NCI-H69 (cell line): Measurements from ENCODE around the gene BMP2K.
"Not testable (repeated sequence)": the region's sequence is repeated elsewhere in the genome, so short reads cannot be mapped to it uniquely, and the experiment has no call there.

Experiments used
- DNase-seq: peaks from one replicate; lab custom pipeline; 2025; lab: John Stamatoyannopoulos, UW

The BMP2K gene

DNA sequence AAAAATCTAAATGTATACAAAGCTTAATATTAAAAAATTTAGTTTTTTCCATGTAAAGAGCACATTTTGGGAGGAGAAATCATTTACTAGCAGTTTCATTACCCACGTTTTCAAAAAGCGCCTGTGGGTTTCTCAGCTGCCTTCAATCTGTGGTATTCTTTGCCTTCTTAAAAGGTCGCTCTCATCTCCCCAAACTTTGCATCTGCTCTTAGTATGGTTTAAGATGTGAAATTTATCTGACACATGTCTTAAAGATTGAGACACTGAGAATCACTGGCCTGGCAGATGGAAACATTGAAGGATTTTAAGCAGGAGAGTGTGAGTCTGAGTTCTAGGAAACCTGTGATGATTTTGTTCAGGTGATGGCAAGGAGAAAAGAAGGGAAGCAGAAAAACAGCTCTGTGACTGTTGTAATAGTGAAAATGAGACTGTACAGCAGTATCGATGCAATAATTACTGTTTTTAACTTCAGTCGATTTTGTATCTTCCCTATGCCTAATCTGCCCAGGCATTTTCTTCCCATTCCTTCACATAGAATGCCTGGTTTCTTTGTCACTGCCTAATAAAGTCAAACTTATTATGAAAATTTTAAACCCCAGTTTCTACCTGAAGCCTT, 87.2 kb downstream of the BMP2K start:
- no peak for DNase-seq

GRCh38 chr4:78863991-78864390, 87.8 kb downstream of the BMP2K start:
- no peak for DNase-seq

DNA sequence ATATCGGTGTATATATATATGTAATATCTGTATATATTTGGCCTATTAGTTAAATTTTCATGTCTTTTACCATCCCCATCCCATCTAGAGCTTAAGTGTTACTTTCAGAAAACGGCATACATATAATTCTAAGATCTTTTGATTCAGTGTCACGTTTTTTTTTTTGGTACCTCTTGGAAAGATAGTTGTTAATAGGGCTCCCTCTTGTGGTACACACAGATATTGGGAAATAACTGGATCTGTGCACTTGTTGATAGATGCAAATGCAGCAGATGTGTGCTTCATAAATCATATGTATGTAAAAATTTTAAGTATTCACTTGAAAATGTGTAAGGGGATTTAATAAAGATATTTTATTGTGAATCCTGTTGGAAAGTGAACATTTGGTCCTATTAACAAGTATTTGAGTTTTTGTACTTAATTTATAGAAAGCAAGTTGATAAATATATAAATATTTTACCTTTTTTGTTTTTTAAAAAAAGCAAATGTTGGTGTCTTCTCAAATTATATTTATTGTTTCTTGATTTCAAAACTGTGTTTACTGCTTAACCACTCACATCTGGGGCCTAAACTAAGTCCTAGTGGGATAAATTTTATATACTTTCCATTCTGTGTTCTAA, 88.4 kb downstream of the BMP2K start:
- peak; percentile 72 for DNase-seq

GRCh38 chr4:78865451-78865850, 89.3 kb downstream of the BMP2K start:
- no peak for DNase-seq

GRCh38 chr4:78868712-78869111, 92.6 kb downstream of the BMP2K start:
- not testable (repeated sequence) for DNase-seq

DNA sequence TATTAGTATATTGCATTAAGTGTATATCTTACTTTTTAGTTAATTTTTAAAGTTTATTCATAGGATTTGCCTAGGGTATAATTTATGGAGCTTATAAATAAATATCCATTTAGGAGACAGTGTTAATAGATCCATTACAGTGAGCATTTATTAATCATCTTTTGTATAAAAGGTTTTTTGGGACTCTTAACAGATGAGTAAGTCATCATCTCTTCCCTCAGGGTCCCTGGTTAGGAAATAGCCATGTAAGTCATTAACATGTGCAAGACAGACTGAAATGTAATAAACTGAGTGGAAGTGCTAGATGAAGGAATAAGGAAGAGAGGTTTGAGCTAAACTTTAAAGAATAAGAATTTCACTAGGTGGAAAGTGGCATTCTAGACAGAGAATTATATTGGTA, 93.9 kb downstream of the BMP2K start:
- DNase-seq, result no peak

GRCh38 chr4:78876568-78877320, 100.6 kb downstream of the BMP2K start:
- no peak for DNase-seq

DNA sequence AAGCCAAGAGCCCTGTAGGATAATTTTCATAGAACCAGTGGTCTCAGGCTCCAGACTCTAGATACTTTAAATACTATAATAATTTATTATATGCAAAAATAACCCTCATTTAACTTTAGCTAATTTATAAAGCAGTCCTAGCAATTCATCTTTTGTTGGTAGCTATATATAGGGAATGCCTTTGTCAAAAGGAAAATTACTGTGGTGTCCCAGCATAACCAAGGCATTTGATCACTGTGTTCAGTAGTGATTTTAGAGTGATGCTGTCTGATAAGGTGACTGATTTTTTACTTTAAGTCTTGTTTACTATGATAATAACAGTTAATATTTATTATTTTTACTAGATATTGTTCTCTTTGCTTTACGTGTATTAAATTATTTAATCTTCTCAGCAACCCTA, 101.9 kb downstream of the BMP2K start:
- no peak for DNase-seq

DNA sequence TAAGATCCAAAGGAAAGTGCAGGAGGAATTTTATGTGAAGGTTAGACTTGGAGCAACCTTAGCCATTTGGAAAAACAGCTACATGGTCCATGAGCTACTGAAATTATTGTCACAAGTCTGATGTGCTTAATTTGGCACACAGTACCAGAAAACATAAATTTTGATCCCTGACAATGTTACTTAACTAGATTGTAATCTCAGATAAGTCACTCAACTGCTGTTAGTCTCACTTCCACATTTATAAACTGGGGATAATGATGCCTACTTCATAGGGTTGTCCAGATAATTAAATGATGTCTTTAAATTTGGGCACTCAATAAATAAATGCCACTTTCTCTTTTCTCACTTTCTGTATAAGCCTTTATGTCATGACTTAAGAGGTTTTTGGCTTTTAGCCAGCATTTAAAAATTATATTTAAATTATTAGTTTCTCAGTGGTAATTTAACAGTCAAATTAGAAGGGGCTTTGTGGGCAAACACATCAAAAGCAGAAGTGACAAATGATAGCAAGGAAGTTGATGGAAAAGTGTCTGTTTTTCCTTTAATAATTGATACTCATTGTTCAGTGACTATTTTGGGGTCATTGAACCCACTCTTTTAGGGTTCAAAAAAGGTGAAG, 104.8 kb downstream of the BMP2K start:
- no peak for DNase-seq

- no peak for DNase-seq
These were observed 109.4 kb downstream of the BMP2K start for GRCh38 chr4:78885598-78885997.

GRCh38 chr4:78889955-78890354, 113.8 kb downstream of the BMP2K start:
- no peak for DNase-seq

DNA sequence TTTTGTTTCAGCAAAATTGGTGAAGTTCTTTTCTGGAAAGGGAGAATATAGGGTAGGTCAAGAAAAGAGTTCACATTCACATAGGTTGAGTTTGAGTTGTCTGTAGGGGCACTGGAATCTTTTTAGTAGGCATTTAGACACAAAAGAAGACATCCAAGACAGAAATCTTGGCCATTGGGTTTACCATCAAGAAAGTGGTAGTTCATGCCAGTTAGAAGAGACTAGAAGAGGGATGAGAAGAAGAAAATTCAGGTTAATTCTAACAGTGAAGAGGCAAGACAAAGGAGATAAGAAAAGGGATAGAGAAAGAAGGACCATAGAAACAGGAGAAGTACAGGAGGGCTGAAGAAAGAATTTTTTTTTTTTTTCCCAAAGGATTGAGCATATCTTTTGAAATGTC, 123.2 kb downstream of the BMP2K start:
- DNase-seq, result no peak

DNA sequence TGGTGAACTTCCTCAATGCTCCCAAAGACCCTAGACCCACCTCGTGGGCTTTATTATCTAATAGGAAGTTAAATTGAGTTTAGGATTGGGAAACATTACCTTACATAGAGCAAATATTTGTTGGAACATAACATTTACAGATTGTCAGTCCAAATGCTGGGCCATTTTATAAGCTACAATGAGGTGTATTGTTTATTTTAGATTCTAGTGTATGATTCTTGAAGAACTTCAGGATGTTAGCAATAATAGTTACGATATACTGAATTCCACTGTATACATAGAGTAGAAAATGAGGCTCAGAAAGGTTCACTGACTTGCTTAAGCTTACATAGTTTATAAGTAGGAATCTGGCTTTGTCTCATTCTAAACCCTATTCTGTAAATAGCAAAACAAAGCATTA, 125.7 kb downstream of the BMP2K start:
- DNase-seq, result no peak

DNA sequence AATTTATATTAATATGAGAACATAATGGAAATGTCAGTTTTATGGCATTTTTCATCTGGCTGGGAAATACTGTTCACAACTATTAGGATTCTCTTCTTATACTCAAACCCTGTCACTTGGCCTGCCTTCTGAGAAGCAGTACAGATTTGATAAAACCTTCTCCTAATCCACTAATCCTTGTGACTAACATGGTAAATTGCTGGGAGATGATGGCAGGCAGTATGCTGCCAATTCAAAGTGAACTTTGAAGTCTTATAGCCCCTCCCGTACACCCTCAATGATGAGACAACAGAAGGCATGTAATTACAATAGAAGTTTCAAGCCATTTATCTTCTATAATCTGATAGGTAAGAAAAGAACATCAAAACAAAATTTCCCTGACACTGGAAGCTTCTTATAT, 126.1 kb downstream of the BMP2K start:
- DNase-seq, result peak; percentile 2

GRCh38 chr4:78904143-78904542, 128.0 kb downstream of the BMP2K start:
- no peak for DNase-seq

GRCh38 chr4:78907638-78908037, 131.5 kb downstream of the BMP2K start:
- DNase-seq, result no peak

DNA sequence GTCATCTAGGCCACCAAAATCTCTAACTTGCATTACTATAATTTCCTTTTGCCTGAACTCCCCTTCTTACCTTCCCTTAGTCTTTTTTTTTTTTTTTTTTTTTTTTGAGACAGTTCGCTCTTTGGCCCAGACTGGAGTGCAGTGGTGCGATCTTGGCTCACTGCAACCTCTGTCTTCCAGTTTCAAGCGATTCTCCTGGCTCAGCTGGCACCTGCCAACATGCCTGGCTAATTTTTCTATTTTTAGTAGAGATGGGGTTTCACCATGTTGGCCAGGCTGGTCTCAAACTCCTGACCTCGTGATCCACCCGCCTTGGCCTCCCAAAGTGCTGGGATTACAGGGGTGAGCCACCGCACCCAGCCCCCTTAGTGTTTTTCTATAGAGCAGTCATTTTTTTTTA, 132.8 kb downstream of the BMP2K start:
- not testable (repeated sequence) for DNase-seq

DNA sequence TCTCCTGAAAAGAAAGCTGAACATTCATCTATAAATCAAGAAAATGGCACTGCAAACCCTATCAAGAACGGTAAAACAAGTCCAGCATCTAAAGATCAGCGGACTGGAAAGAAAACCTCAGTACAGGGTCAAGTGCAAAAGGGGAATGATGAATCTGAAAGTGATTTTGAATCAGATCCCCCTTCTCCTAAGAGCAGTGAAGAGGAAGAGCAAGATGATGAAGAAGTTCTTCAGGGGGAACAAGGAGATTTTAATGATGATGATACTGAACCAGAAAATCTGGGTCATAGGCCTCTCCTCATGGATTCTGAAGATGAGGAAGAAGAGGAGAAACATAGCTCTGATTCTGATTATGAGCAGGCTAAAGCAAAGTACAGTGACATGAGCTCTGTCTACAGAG, 134.5 kb downstream of the BMP2K start:
- no peak for DNase-seq

- DNase-seq, result no peak
These were observed 146.1 kb downstream of the BMP2K start for GRCh38 chr4:78922207-78922606.

GRCh38 chr4:78923464-78924312, 147.5 kb downstream of the BMP2K start:
- no peak for DNase-seq

DNA sequence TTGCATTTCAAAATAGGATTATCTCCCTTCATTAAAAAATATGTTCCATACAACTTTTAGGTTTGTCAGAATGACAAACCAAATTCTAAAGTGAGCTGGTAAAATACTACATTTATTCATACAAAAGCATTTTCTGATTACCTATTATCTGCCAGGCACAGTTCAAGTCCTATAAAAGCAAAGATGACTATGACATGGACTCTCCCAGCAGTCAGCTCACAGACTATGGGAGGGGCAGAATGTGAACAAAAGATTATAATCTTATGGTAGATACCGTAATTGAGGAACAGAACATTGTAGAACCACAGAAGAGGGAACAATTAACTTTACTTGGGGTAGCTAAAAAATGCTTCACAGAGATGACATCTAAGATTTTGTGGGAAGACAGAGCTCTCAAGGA, 150.7 kb downstream of the BMP2K start:
- no peak for DNase-seq

DNA sequence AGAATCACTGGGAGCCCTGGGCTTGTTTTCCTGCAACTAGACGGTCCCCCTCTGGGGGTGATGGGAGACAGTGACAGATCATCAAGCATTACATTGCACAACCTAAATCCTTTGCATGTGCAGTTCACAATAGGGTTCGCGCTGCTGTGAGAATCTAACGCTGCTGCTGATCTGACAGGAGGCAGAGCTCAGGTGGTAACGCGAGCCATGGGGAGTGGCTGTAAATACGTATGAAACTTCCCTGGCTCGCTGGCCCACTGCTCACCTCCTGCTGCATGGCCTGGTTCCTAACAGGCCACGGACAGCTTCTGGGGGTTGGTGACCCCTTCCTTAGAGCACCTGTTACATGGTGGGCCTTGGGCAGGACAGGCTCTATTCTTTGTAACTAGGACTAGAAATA, 152.7 kb downstream of the BMP2K start:
- no peak for DNase-seq
